HepG2 (cell line): ENCODE results near the gene HNRNPC. TPM values are rescaled to one million over a fixed set of nuclear protein-coding genes. Genes with fewer than 3 reads are reported as not detected.

Experiments
- ARID5B ChIP-seq: IDR thresholded peaks from 2 replicates; pipeline ENCODE4 v1.4.0; 2020; ENCODE audit warnings: mild to moderate bottlenecking, missing genetic modification reagents
- ATF5 ChIP-seq: sonication (generic); formaldehyde crosslinking; IDR thresholded peaks from 2 replicates; pipeline ENCODE4 v1.4.0; 2020; ENCODE audit warnings: mild to moderate bottlenecking, low read depth, missing genetic modification reagents
- HCFC1 ChIP-seq: fragments of 150-350 bp; IDR thresholded peaks from 2 replicates; pipeline ENCODE4 v1.6.1; 2014; ENCODE audit warnings: low read depth, low read length
- IRF2 ChIP-seq: IDR thresholded peaks from 2 replicates; pipeline ENCODE4 v1.6.1; 2018; ENCODE audit warnings: missing genetic modification reagents, missing compliant biosample characterization
- KLF12 ChIP-seq: sonication (generic); formaldehyde crosslinking; IDR thresholded peaks from 2 replicates; pipeline ENCODE4 v1.4.0; 2020; ENCODE audit warnings: missing genetic modification reagents, borderline replicate concordance
- NFKBIZ ChIP-seq: IDR thresholded peaks from 2 replicates; pipeline ENCODE4 v1.6.1; 2018; ENCODE audit warnings: missing genetic modification reagents, missing compliant biosample characterization
- SP140L ChIP-seq: sonication (generic); formaldehyde crosslinking; IDR thresholded peaks from 2 replicates; pipeline ENCODE4 v1.4.0; 2020; ENCODE audit warnings: missing genetic modification reagents, borderline replicate concordance
- TFDP1 ChIP-seq: IDR thresholded peaks from 2 replicates; pipeline ENCODE4 v1.6.1; 2016; ENCODE audit warnings: missing compliant biosample characterization, missing genetic modification reagents, borderline replicate concordance
- TOPORS ChIP-seq: sonication (generic); formaldehyde crosslinking; IDR thresholded peaks from 2 replicates; pipeline ENCODE4 v1.8.0; 2023; ENCODE audit warnings: mild to moderate bottlenecking, missing genetic modification reagents
- UBTF ChIP-seq: sonication (generic); formaldehyde crosslinking; IDR thresholded peaks from 2 replicates; pipeline ENCODE4 v1.4.0; 2020; ENCODE audit warnings: mild to moderate bottlenecking, missing genetic modification reagents
- YY1 ChIP-seq: IDR thresholded peaks from 2 replicates; pipeline ENCODE4 v1.6.1; 2011; ENCODE audit warnings: low read length, low read depth, moderate library complexity, mild to moderate bottlenecking; ENCODE audit not compliant: insufficient read depth, insufficient replicate concordance
- ZFP91 ChIP-seq: sonication (generic); formaldehyde crosslinking; IDR thresholded peaks from 2 replicates; pipeline ENCODE4 v1.9.0; 2022; ENCODE audit warnings: missing genetic modification reagents, mild to moderate bottlenecking, borderline replicate concordance
- ZIK1 ChIP-seq: sonication (generic); formaldehyde crosslinking; IDR thresholded peaks from 2 replicates; pipeline ENCODE4 v1.5.0; 2020; ENCODE audit warnings: mild to moderate bottlenecking, low read depth, missing genetic modification reagents, borderline replicate concordance
- ZMAT3 ChIP-seq: sonication (generic); formaldehyde crosslinking; conservative IDR thresholded peaks from 2 replicates; pipeline ENCODE4 v1.7.0; 2021; ENCODE audit warnings: missing genetic modification reagents
- ZMYM2 ChIP-seq: sonication (generic); formaldehyde crosslinking; IDR thresholded peaks from 2 replicates; pipeline ENCODE4 v1.8.0; 2022; ENCODE audit warnings: mild to moderate bottlenecking, missing genetic modification reagents
- ZNF382 ChIP-seq: sonication (generic); formaldehyde crosslinking; IDR thresholded peaks from 2 replicates; pipeline ENCODE4 v1.5.0; 2020; ENCODE audit warnings: missing genetic modification reagents, mild to moderate bottlenecking, borderline replicate concordance
- ZNF558 ChIP-seq: sonication (generic); formaldehyde crosslinking; IDR thresholded peaks from 2 replicates; pipeline ENCODE4 v1.9.0; 2022; ENCODE audit warnings: mild to moderate bottlenecking, missing genetic modification reagents, borderline replicate concordance
- ZNF839 ChIP-seq: sonication (generic); formaldehyde crosslinking; IDR thresholded peaks from 2 replicates; pipeline ENCODE4 v1.4.0; 2020; ENCODE audit warnings: missing genetic modification reagents, mild to moderate bottlenecking, borderline replicate concordance
- polyA plus RNA-seq, 8 experiments: library from polyadenylated mRNA; depleted of rRNA in 3 of 8; stranded (reverse) in 7 of 8; unstranded in 1 of 8; fragments of >200 nt; fragmentation: Illumina TruSeq in 4 of 8; extraction: Trizol in 4 of 8; gene quantifications; 2 replicates each; pipeline versions ENCODE4 v1.2.1 to v1.2.3, GENCODE V29; 2011 to 2016; ENCODE audit warnings: low read depth in 4 of 8, missing spikeins in 1 of 8, mixed read lengths in 1 of 8; ENCODE audit not compliant: insufficient read depth in 1 of 8
- total RNA-seq, 5 experiments: library from RNA; depleted of rRNA; stranded (reverse); fragments of >200 nt; fragmentation: Illumina TruSeq; extraction: Trizol; gene quantifications; 2 replicates each; pipeline ENCODE4 v1.2.3, GENCODE V29; 2016; ENCODE audit warnings: low read depth in 1 of 5

HNRNPC gene
- total and polyA plus RNA-seq, 2 of the 13 experiments (the other 11 are each of a cell fraction or from before 2014, with no cell fraction given), result 628 to 1,099 TPM

GRCh38 chr14:21308132-21308478 lies 38.9 kb upstream of the HNRNPC start (continued):
- TF ChIP-seq ZFP91 (CRISPR knock-in tag), result no peak
- no peak for TF ChIP-seq YY1
- no peak for TF ChIP-seq ZNF839 (CRISPR knock-in tag)
- TF ChIP-seq UBTF (CRISPR knock-in tag), result no peak
- no peak for TF ChIP-seq TOPORS (CRISPR knock-in tag)
- TF ChIP-seq HCFC1, result no peak
- TF ChIP-seq ZMAT3 (CRISPR knock-in tag), result no peak
- no peak for TF ChIP-seq ZIK1 (CRISPR knock-in tag)
- TF ChIP-seq SP140L (CRISPR knock-in tag), result no peak
- no peak for TF ChIP-seq ATF5
- 0 out of 2 replicates have a peak, but pooled peaks have one; percentile 55 for TF ChIP-seq ARID5B (CRISPR knock-in tag)
- TF ChIP-seq ZNF382 (CRISPR knock-in tag), result no peak
- 0 out of 2 replicates have a peak, but pooled peaks have one; percentile 26 for TF ChIP-seq IRF2 (CRISPR knock-in tag)
- no peak for TF ChIP-seq ZNF558 (CRISPR knock-in tag)
- no peak for TF ChIP-seq TFDP1 (CRISPR knock-in tag)
- no peak for TF ChIP-seq NFKBIZ (CRISPR knock-in tag)
- no peak for TF ChIP-seq KLF12 (CRISPR knock-in tag)
- no peak for TF ChIP-seq ZMYM2
